HG03139 (cell line): ENCODE data around the gene LEKR1.

Experiments used
- ATAC-seq: cut with Tn5 transposase; IDR thresholded peaks from one replicate; pipeline ENCODE4 v1.9.1; 2021; ENCODE audit not compliant: unreplicated experiment

The LEKR1 gene

GRCh38 chr3:157046520-157046919 lies 220.4 kb downstream of the LEKR1 start:
- ATAC-seq = no peak

GRCh38 chr3:157051055-157051454 lies 224.9 kb downstream of the LEKR1 start:
- ATAC-seq = no peak

- no peak for ATAC-seq
Observed at GRCh38 chr3:157051591-157051990, 225.4 kb downstream of the LEKR1 start.

GRCh38 chr3:157056035-157056434 lies 229.9 kb downstream of the LEKR1 start:
- no peak for ATAC-seq

GRCh38 chr3:157058392-157059071 lies 232.4 kb downstream of the LEKR1 start:
- ATAC-seq = no peak

GRCh38 chr3:157059181-157059580 lies 233.0 kb downstream of the LEKR1 start:
- no peak for ATAC-seq

GRCh38 chr3:157059661-157060060 lies 233.5 kb downstream of the LEKR1 start:
- no peak for ATAC-seq

- ATAC-seq = no peak
Observed at GRCh38 chr3:157061265-157061664, 235.1 kb downstream of the LEKR1 start.

- no peak for ATAC-seq
Observed at GRCh38 chr3:157063469-157063868, 237.3 kb downstream of the LEKR1 start.

- ATAC-seq = no peak
Observed at GRCh38 chr3:157063926-157064325, 237.8 kb downstream of the LEKR1 start.

GRCh38 chr3:157064402-157064801 lies 238.2 kb downstream of the LEKR1 start:
- peak; percentile 53 for ATAC-seq

GRCh38 chr3:157065201-157065600 lies 239.0 kb downstream of the LEKR1 start:
- ATAC-seq = no peak

- ATAC-seq = no peak
Observed at GRCh38 chr3:157066335-157067098, 240.4 kb downstream of the LEKR1 start.

GRCh38 chr3:157067114-157067513 lies 241.0 kb downstream of the LEKR1 start:
- ATAC-seq = no peak

GRCh38 chr3:157069406-157069805 lies 243.3 kb downstream of the LEKR1 start:
- no peak for ATAC-seq

- ATAC-seq = no peak
Observed at GRCh38 chr3:157069846-157070677, 243.9 kb downstream of the LEKR1 start.

- ATAC-seq = no peak
Observed at GRCh38 chr3:157070678-157070999, 244.5 kb downstream of the LEKR1 start.

- ATAC-seq = no peak
Observed at GRCh38 chr3:157071744-157072525, 245.8 kb downstream of the LEKR1 start.

GRCh38 chr3:157073810-157074209 lies 247.7 kb downstream of the LEKR1 start:
- no peak for ATAC-seq

GRCh38 chr3:157074490-157074889 lies 248.3 kb downstream of the LEKR1 start:
- no peak for ATAC-seq

- no peak for ATAC-seq
Observed at GRCh38 chr3:157074981-157075380, 248.8 kb downstream of the LEKR1 start.
